ENCODE results near the gene SLC29A1. TPM values are rescaled to one million over a fixed set of nuclear protein-coding genes. Genes with fewer than 3 reads are reported as not detected.

The SLC29A1 gene
- polyA plus RNA-seq, 1 donor from 2014 or later = 5.4 TPM

GRCh38 chr6:44255871-44256774 is 32.7 kb downstream of the SLC29A1 start:
- H3K27me3 Mint-ChIP-seq = peaks cover 3% of the 10 kb centered on the region
- peak overlapping the region; percentile 88 to 98 (median 93) for H3K27ac Mint-ChIP-seq
- peaks cover 45 to 70% (median 51%) of the 10 kb centered on the region in 3 donors for H3K4me1 Mint-ChIP-seq
- H3K36me3 Mint-ChIP-seq = peaks cover 10% of the 10 kb centered on the region
- H3K4me3 Mint-ChIP-seq = peak overlapping the region; percentile 87 to 95 (median 92)
- no peaks in the 10 kb centered on the region for H3K9me3 Mint-ChIP-seq

GRCh38 chr6:44256775-44257024 is 33.3 kb downstream of the SLC29A1 start:
- H3K4me1 Mint-ChIP-seq = peaks cover 48 to 74% (median 52%) of the 10 kb centered on the region in 3 donors
- peak overlapping the region; percentile 88 to 98 (median 93) for H3K27ac Mint-ChIP-seq
- H3K36me3 Mint-ChIP-seq = peaks cover 10% of the 10 kb centered on the region

GRCh38 chr6:44257025-44257752 is 33.8 kb downstream of the SLC29A1 start, which contains the start of gene SLC35B2:
SLC35B2 (minus strand) TSS chr6:44257528; CDS start chr6:44257410, 118 bp downstream.
- peak within 1 kb of the TSS; percentile 93 to 99 (median 99) for H3K27ac Mint-ChIP-seq
- H3K9me3 Mint-ChIP-seq = no peaks in the 10 kb centered on the region
- H3K27me3 Mint-ChIP-seq = peaks cover 3% of the 10 kb centered on the region
- peak within 1 kb of the TSS; percentile 91 to 97 (median 94) for H3K4me3 Mint-ChIP-seq
- peaks cover 10% of the 10 kb centered on the region for H3K36me3 Mint-ChIP-seq
- H3K4me1 Mint-ChIP-seq = peaks cover 48 to 73% (median 50%) of the 10 kb centered on the region in 3 donors

More at GRCh38 chr6:44256775-44257024, 33.3 kb downstream of the SLC29A1 start:
- Mint-ChIP-seq H3K4me3 (peak overlapping the region; percentile 87 to 95 (median 92)), H3K9me3 (no peaks in the 10 kb centered on the region), H3K27me3 (peaks cover 3% of the 10 kb centered on the region)

GRCh38 chr6:44257753-44258324 is 34.4 kb downstream of the SLC29A1 start:
- Mint-ChIP-seq H3K4me1 (peaks cover 50 to 76% (median 52%) of the 10 kb centered on the region in 3 donors), H3K9me3 (no peaks in the 10 kb centered on the region), H3K27ac (peak overlapping the region; percentile 93 to 99 (median 99)), H3K27me3 (peaks cover 3% of the 10 kb centered on the region), H3K36me3 (peaks cover 10% of the 10 kb centered on the region), H3K4me3 (peak overlapping the region; percentile 91 to 97 (median 93))

- Mint-ChIP-seq H3K27ac (peak overlapping the region; percentile 93 to 99 (median 99)), H3K36me3 (peaks cover 9% of the 10 kb centered on the region), H3K4me1 (peaks cover 52 to 72% (median 53%) of the 10 kb centered on the region in 3 donors), H3K27me3 (peaks cover 3% of the 10 kb centered on the region), H3K9me3 (no peaks in the 10 kb centered on the region), H3K4me3 (peak overlapping the region; percentile 76 to 97 (median 92))
Measured at GRCh38 chr6:44258325-44258863, 35.0 kb downstream of the SLC29A1 start.

GRCh38 chr6:44258921-44259320 is 35.5 kb downstream of the SLC29A1 start:
- peak overlapping the region; percentile 93 to 99 (median 99) for H3K27ac Mint-ChIP-seq
- H3K9me3 Mint-ChIP-seq = no peaks in the 10 kb centered on the region
- peaks cover 50 to 68% (median 51%) of the 10 kb centered on the region in 3 donors for H3K4me1 Mint-ChIP-seq
- peaks cover 3% of the 10 kb centered on the region for H3K27me3 Mint-ChIP-seq
- peak overlapping the region; percentile 67 to 97 (median 85) for H3K4me3 Mint-ChIP-seq
- peaks cover 9% of the 10 kb centered on the region for H3K36me3 Mint-ChIP-seq

GRCh38 chr6:44260011-44260410 is 36.6 kb downstream of the SLC29A1 start:
- H3K4me3 Mint-ChIP-seq = peak overlapping the region in 2 of 4 donors; percentile 83 to 97
- H3K4me1 Mint-ChIP-seq = peaks cover 48 to 63% (median 55%) of the 10 kb centered on the region in 3 donors
- H3K27me3 Mint-ChIP-seq = peaks cover 3% of the 10 kb centered on the region
- peak overlapping the region; percentile 99 for H3K27ac Mint-ChIP-seq
- no peaks in the 10 kb centered on the region for H3K9me3 Mint-ChIP-seq
- H3K36me3 Mint-ChIP-seq = peaks cover 7% of the 10 kb centered on the region

GRCh38 chr6:44260451-44261297 is 37.3 kb downstream of the SLC29A1 start:
- Mint-ChIP-seq H3K27ac (peak overlapping the region; percentile 93 to 99 (median 99)), H3K4me1 (peaks cover 42 to 57% (median 49%) of the 10 kb centered on the region in 3 donors), H3K9me3 (no peaks in the 10 kb centered on the region), H3K27me3 (peaks cover 3% of the 10 kb centered on the region), H3K36me3 (peaks cover 7% of the 10 kb centered on the region), H3K4me3 (peak overlapping the region; percentile 66 to 97 (median 75))

GRCh38 chr6:44261581-44261980 is 38.2 kb downstream of the SLC29A1 start:
- Mint-ChIP-seq H3K4me1 (peaks cover 45 to 55% (median 46%) of the 10 kb centered on the region in 3 donors), H3K36me3 (peaks cover 7% of the 10 kb centered on the region), H3K27me3 (peaks cover 5% of the 10 kb centered on the region), H3K9me3 (no peaks in the 10 kb centered on the region), H3K27ac (peak overlapping the region; percentile 99 to 100 (median 99)), H3K4me3 (peak overlapping the region in 3 of 4 donors; percentile 76 to 100 (median 97))

- H3K27me3 Mint-ChIP-seq = peaks cover 5% of the 10 kb centered on the region
- H3K9me3 Mint-ChIP-seq = no peaks in the 10 kb centered on the region
- H3K4me3 Mint-ChIP-seq = peak overlapping the region; percentile 97 to 100 (median 100)
- peaks cover 43 to 55% (median 47%) of the 10 kb centered on the region in 3 donors for H3K4me1 Mint-ChIP-seq
- H3K36me3 Mint-ChIP-seq = peaks cover 7% of the 10 kb centered on the region
- H3K27ac Mint-ChIP-seq = peak overlapping the region; percentile 99 to 100 (median 99)
Measured at GRCh38 chr6:44262467-44263353, 39.3 kb downstream of the SLC29A1 start.

- Mint-ChIP-seq H3K9me3 (no peaks in the 10 kb centered on the region), H3K27ac (peak overlapping the region; percentile 99 to 100 (median 99)), H3K4me3 (peak overlapping the region; percentile 97 to 100 (median 100)), H3K36me3 (peaks cover 7% of the 10 kb centered on the region), H3K4me1 (peaks cover 39 to 49% (median 43%) of the 10 kb centered on the region in 3 donors), H3K27me3 (peaks cover 2% of the 10 kb centered on the region)
Measured at GRCh38 chr6:44263354-44264100, 40.1 kb downstream of the SLC29A1 start.

Measured in IgD-negative memory B cell (primary cell).